Hepatocyte (in vitro differentiated cells): ENCODE measurements around the gene ALG8. TPM values are rescaled to one million over a fixed set of nuclear protein-coding genes. Genes with fewer than 3 reads are reported as not detected.

Source experiments
- DNase-seq: peaks from one replicate; pipeline ENCODE4 v3.0.0-alpha.2; 2016; ENCODE audit warnings: low spot score
- H2AFZ ChIP-seq: fragments of 200-600 bp; sonication (generic); 2 replicates; pipeline ENCODE4 v1.6.0; 2016; ENCODE audit warnings: antibody characterized with exemption, mild to moderate bottlenecking
- H3K27ac ChIP-seq: fragments of 200-600 bp; sonication (generic); 2 replicates; pipeline ENCODE4 v1.5.1; 2016; ENCODE audit warnings: mild to moderate bottlenecking
- H3K27me3 ChIP-seq: fragments of 200-600 bp; sonication (generic); 2 replicates; pipeline ENCODE4 v1.6.1; 2016
- H3K36me3 ChIP-seq: fragments of 200-600 bp; sonication (generic); replicated peaks from 2 replicates; pipeline ENCODE4 v1.5.1; 2016; ENCODE audit warnings: low read depth; ENCODE audit not compliant: insufficient read depth
- H3K4me1 ChIP-seq: fragments of 200-600 bp; sonication (generic); 2 replicates; pipeline ENCODE4 v1.5.1; 2016; ENCODE audit warnings: mild to moderate bottlenecking, moderate library complexity; ENCODE audit not compliant: insufficient read depth
- H3K4me2 ChIP-seq: fragments of 200-600 bp; sonication (generic); 2 replicates; pipeline ENCODE4 v1.6.0; 2016
- H3K4me3 ChIP-seq: fragments of 200-600 bp; sonication (generic); 2 replicates; pipeline ENCODE4 v1.5.1; 2016; ENCODE audit warnings: mild to moderate bottlenecking
- H3K79me2 ChIP-seq: fragments of 200-600 bp; sonication (generic); 2 replicates; pipeline ENCODE4 v1.6.0; 2017; ENCODE audit warnings: mild to moderate bottlenecking
- H3K9me2 ChIP-seq: fragments of 200-600 bp; sonication (generic); replicated peaks from 2 replicates; pipeline ENCODE4 v1.6.0; 2017; ENCODE audit warnings: mild to moderate bottlenecking; ENCODE audit not compliant: insufficient read depth
- H3K9me3 ChIP-seq: fragments of 200-600 bp; sonication (generic); 2 replicates; pipeline ENCODE4 v1.5.1; 2016; ENCODE audit warnings: low read depth, mild to moderate bottlenecking
- H4K20me1 ChIP-seq: fragments of 200-600 bp; sonication (generic); 2 replicates; pipeline ENCODE4 v1.6.0; 2016; ENCODE audit warnings: mild to moderate bottlenecking; ENCODE audit not compliant: insufficient read depth, poor library complexity, severe bottlenecking
- CTCF ChIP-seq: fragments of 200-600 bp; sonication (generic); IDR thresholded peaks from 2 replicates; pipeline ENCODE4 v1.5.1; 2016; ENCODE audit warnings: antibody characterized with exemption, mild to moderate bottlenecking; ENCODE audit not compliant: poor library complexity
- EZH2 ChIP-seq: fragments of 200-600 bp; sonication (generic); IDR thresholded peaks from 2 replicates; pipeline ENCODE4 v1.6.1; 2016; ENCODE audit warnings: antibody characterized with exemption, mild to moderate bottlenecking, borderline replicate concordance
- EZH2phosphoT487 ChIP-seq: fragments of 200-600 bp; sonication (generic); IDR thresholded peaks from one replicate; pipeline ENCODE4 v1.6.1; 2018; ENCODE audit warnings: antibody characterized with exemption, mild to moderate bottlenecking, low read depth, moderate library complexity; ENCODE audit not compliant: unreplicated experiment, severe bottlenecking
- WGBS: methylation state at CpG from one replicate; pipeline ENCODE4 v1.1.6; 2016; ENCODE audit warnings: low lambda C conversion rate; ENCODE audit errors: missing lambda C conversion rate; 5-methylcytosine and 5-hydroxymethylcytosine counted together
- polyA plus RNA-seq: library from polyadenylated mRNA; unstranded; fragments of >200 nt; fragmentation: Nextera tagmentation; extraction: Ambion mirVana; gene quantifications from 2 replicates; pipeline ENCODE4 v1.2.1, GENCODE V29; 2016
- total RNA-seq: library from RNA; depleted of rRNA; stranded (reverse); fragments of >200 nt; gene quantifications from 2 replicates; pipeline ENCODE4 v1.2.3, GENCODE V29; 2014

Gene ALG8
- total and polyA plus RNA-seq, 2 experiments from 2014 or later, result 43.1 to 74.3 TPM

DNA sequence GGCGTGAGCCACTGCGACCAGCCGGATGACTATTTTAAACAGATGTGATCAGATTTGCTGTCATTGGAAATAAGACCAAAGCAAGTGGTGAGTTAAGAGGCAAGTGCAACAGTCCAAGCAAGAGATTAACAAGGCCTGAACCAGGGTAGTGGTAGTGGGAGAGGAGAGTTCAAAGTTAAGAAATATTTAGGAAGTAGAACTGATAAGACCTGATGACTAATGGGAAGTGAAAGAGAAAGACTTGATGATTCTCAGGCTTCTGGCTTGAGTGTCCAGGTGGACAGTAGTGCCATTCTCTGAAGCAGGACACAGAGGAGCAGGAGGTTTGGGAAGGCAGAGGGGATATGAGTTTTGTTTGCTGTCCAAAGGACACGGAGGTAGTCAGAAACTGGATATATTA lies 67.0 kb downstream of the ALG8 start:
- peaks cover 19% of the 10 kb centered on the region for H4K20me1 ChIP-seq
- 93% methylated on average over 4 of the region's 4 CpGs for WGBS
- H3K4me2 ChIP-seq, result no peak overlapping the region

DNA sequence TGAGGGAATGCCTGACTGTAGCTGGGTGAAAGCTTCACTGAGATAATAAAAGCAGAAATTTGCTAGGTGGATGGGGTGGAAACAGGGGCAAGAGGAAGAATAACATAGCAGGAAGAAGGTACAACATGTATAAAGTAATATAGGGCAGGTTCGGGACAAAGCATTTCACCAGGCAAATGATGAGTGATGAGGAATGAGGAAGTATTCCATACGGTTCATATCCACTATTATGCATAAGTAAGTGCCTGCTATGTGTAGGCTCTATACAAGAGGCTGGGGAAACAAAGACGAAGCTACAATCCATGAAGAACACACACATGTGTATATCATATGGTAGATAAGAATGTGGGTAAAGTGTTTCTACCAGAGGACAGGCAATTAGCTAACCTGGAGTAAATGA lies 67.7 kb downstream of the ALG8 start:
- Histone ChIP-seq H3K79me2 (peaks cover 62% of the 10 kb centered on the region), H3K4me1 (peaks cover 5% of the 10 kb centered on the region), H3K36me3 (no peaks in the 10 kb centered on the region), H3K4me3 (no peak overlapping the region), H3K9me3 (no peaks in the 10 kb centered on the region), H3K27me3 (no peaks in the 10 kb centered on the region), H2AFZ (no peak overlapping the region), H3K9me2 (no peaks in the 10 kb centered on the region), H4K20me1 (peaks cover 12% of the 10 kb centered on the region), H3K27ac (no peak overlapping the region), H3K4me2 (no peak overlapping the region)
- TF ChIP-seq CTCF, result no peak
- no peak for TF ChIP-seq EZH2phosphoT487
- TF ChIP-seq EZH2, result no peak
- 94% methylated on average over 3 of the region's 3 CpGs for WGBS
- no peak for DNase-seq

More for the DNA sequence above, 67.0 kb downstream of the ALG8 start:
- no peak for DNase-seq
- Histone ChIP-seq H3K9me3 (no peaks in the 10 kb centered on the region), H3K27ac (no peak overlapping the region), H3K36me3 (no peaks in the 10 kb centered on the region), H3K9me2 (no peaks in the 10 kb centered on the region), H3K4me3 (no peak overlapping the region), H3K4me1 (peaks cover 7% of the 10 kb centered on the region), H3K27me3 (no peaks in the 10 kb centered on the region), H2AFZ (no peak overlapping the region), H3K79me2 (peaks cover 69% of the 10 kb centered on the region)
- TF ChIP-seq EZH2 (no peak), CTCF (no peak), EZH2phosphoT487 (no peak)

- no peak overlapping the region for H3K4me3 ChIP-seq
- H3K9me3 ChIP-seq, result no peaks in the 10 kb centered on the region
- H4K20me1 ChIP-seq, result peaks cover 8% of the 10 kb centered on the region
- TF ChIP-seq EZH2phosphoT487 (no peak), CTCF (no peak), EZH2 (no peak)
- no peaks in the 10 kb centered on the region for H3K27me3 ChIP-seq
- no peak overlapping the region for H3K4me2 ChIP-seq
- no peaks in the 10 kb centered on the region for H3K9me2 ChIP-seq
- peaks cover 51% of the 10 kb centered on the region for H3K79me2 ChIP-seq
- H2AFZ ChIP-seq, result no peak overlapping the region
- WGBS, result 93% methylated on average over 2 of the region's 2 CpGs
- peaks cover 5% of the 10 kb centered on the region for H3K4me1 ChIP-seq
- DNase-seq, result no peak
- H3K36me3 ChIP-seq, result no peaks in the 10 kb centered on the region
- H3K27ac ChIP-seq, result no peak overlapping the region
Measured at GRCh38 chr11:78070621-78071020, 68.8 kb downstream of the ALG8 start.

- Histone ChIP-seq H3K27me3 (no peaks in the 10 kb centered on the region), H3K4me2 (no peak overlapping the region), H3K27ac (no peak overlapping the region), H4K20me1 (peaks cover 2% of the 10 kb centered on the region), H3K36me3 (no peaks in the 10 kb centered on the region), H3K4me3 (no peak overlapping the region), H3K9me2 (no peaks in the 10 kb centered on the region), H3K9me3 (no peaks in the 10 kb centered on the region), H2AFZ (no peak overlapping the region), H3K4me1 (peaks cover 5% of the 10 kb centered on the region), H3K79me2 (peaks cover 40% of the 10 kb centered on the region)
- DNase-seq, result no peak
- WGBS, result 84% methylated on average over 2 of the region's 2 CpGs
- no peak for TF ChIP-seq EZH2phosphoT487
- no peak for TF ChIP-seq CTCF
- TF ChIP-seq EZH2, result no peak
Measured at GRCh38 chr11:78069465-78069864, 70.0 kb downstream of the ALG8 start.
